Ovary (tissue), 9 donors: Measurements from ENCODE around the gene PCDHGA5. TPM values are rescaled to one million over a fixed set of nuclear protein-coding genes. Genes with fewer than 3 reads are reported as not detected.
"Not testable (repeated sequence)": the region's sequence is repeated elsewhere in the genome, so short reads cannot be mapped to it uniquely, and the experiment has no call there.

ENCODE experiments used
- DNase-seq, 5 donors: peaks; one replicate each; pipeline ENCODE4 v3.0.0-alpha.2; 2019 to 2020
- H3K27ac ChIP-seq, 2 donors: fragments of 200-600 bp; one replicate each; pipeline versions ENCODE4 v1.5.1 to v1.8.0; 2019 to 2022
- H3K27me3 ChIP-seq: fragments of 200-600 bp; one replicate; pipeline ENCODE4 v1.8.0; 2022
- H3K36me3 ChIP-seq: fragments of 200-600 bp; sonication (generic); one replicate; pipeline ENCODE4 v1.5.1; 2019
- H3K4me1 ChIP-seq: one replicate; pipeline ENCODE4 v1.8.1; 2013; ENCODE audit warnings: mild to moderate bottlenecking, moderate library complexity; ENCODE audit not compliant: insufficient read depth
- H3K4me3 ChIP-seq: fragments of 200-600 bp; sonication (generic); one replicate; pipeline ENCODE4 v1.5.1; 2017
- H3K9me3 ChIP-seq, 2 donors: fragments of 200-600 bp in 1 of 2; sonication (generic) in 1 of 2; one replicate each; pipeline versions ENCODE4 v1.5.1 to v1.8.1; 2013 to 2019; ENCODE audit warnings: mild to moderate bottlenecking in 1 of 2, moderate library complexity in 1 of 2
- EP300 ChIP-seq: sonication (generic); formaldehyde crosslinking; IDR thresholded peaks from one replicate; pipeline ENCODE4 v1.6.1; 2017; ENCODE audit warnings: antibody characterized with exemption
- POLR2A ChIP-seq: fragments of 450-650 bp; IDR thresholded peaks from one replicate; pipeline ENCODE4 v1.6.1; 2017; ENCODE audit warnings: antibody characterized with exemption, mild to moderate bottlenecking, moderate library complexity
- WGBS, 3 donors: extraction: QIAGEN DNeasy Blood & Tissue Kit in 1 of 3; methylation state at CpG; one replicate each; pipeline versions ENCODE4 v1.1.5 to v1.1.7; 2013 to 2017; 5-methylcytosine and 5-hydroxymethylcytosine counted together
- intact Hi-C, 4 donors: fragments of 100-400 bp; cut with DNase I; formaldehyde crosslinking; loops; one replicate each; pipeline versions ENCODE4 v1.11.0 to v1.15.1; 2022 to 2023
- polyA plus RNA-seq, 2 donors: library from polyadenylated mRNA; stranded (reverse); fragments of 200-250 nt in 1 of 2; fragments of 350-450 nt in 1 of 2; fragmentation: Illumina TruSeq in 1 of 2; extraction: RNeasy Lipid Tissue Mini Kit (QIAGEN cat#74804) in 1 of 2; gene quantifications; one replicate each; pipeline ENCODE4 v1.2.3, GENCODE V29; 2013 to 2014
- total RNA-seq, 7 donors: library from RNA; depleted of rRNA in 2 of 7; stranded (reverse); fragments of >200 nt in 2 of 7; fragmentation: NEBNext Ultra II Directional in 3 of 7; extraction: Animal tissue kit (Norgen Biotek cat#: 25700) in 3 of 7; gene quantifications; one replicate each; pipeline versions ENCODE4 v1.1.0 to v1.2.4, GENCODE V29; 2016 to 2023
- TF ChIP-seq, protein P1 (sequence below), 3 donors: fragments of 450-650 bp in 2 of 3; fragments of 200-600 bp in 1 of 3; IDR thresholded peaks; one replicate each; pipeline versions ENCODE4 v1.5.1 to v1.8.0; 2016 to 2022; ENCODE audit warnings: antibody characterized with exemption in 3 of 3, mild to moderate bottlenecking in 1 of 3
- donor health status: DM: no; HTN: no; CAD: no; lungs with moderate emphysema.
- donor health status: DM: no; HTN: no; CAD: no.
- donor health status: Bipolar disorder and iron deficiency.
- donor health status: DM: yes; HTN: yes; CAD: no.
- donor health status: DM: no; HTN: no; CAD: no.
- donor health status: DM: yes; HTN: yes; CAD: no.

PCDHGA5 gene
- total and polyA plus RNA-seq, 9 donors = 1.7 to 9.5 (median 4.5) TPM

DNA sequence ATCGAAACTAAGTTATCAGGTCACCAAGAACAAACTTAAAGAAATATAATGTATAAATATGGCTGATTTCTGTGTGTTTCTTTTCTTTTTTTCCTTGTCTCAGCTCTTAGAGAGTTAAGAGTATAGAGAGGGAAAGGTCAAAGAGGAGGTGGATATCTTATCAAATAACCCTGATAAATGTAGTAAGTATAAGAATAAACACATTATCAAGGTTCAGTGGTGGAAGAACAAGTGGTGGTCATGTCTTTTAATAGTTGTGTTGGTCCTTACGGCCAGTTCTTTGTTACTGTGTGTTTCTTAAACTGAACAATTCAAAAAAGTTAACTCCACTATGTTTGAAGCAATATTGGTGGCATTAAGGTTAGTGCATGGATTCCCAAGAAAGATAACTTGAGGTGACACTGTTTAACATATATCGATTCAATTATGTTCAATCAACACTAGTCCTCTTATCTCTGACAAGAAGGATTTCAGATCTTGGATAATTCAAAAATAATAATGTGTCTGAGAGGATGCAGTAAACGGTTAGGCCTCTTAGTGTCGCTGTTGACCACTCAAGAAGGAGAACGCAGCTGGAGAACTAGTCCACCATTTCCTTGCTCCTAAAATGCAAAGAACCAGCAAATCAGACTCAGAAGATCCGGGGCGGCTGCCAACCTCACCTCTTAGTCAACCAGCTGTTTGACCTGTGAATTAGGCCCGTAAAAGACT lies 20.6 kb upstream of the PCDHGA5 start, which contains the start of gene PCDHGA3:
Gene PCDHGA3, plus strand, starts transcription at position 588 of the 711 bp plus-strand sequence. CDS start 205 bp downstream, outside the sequence.
- peaks cover 16 to 49% of the 10 kb centered on the region in 2 donors for H3K9me3 ChIP-seq
- intact Hi-C loops = no loop called here
- DNase-seq = no peak
- no peaks in the 10 kb centered on the region for H3K36me3 ChIP-seq
- TF ChIP-seq EP300 (no peak), POLR2A (no peak)
- TF ChIP-seq, protein P1, sequence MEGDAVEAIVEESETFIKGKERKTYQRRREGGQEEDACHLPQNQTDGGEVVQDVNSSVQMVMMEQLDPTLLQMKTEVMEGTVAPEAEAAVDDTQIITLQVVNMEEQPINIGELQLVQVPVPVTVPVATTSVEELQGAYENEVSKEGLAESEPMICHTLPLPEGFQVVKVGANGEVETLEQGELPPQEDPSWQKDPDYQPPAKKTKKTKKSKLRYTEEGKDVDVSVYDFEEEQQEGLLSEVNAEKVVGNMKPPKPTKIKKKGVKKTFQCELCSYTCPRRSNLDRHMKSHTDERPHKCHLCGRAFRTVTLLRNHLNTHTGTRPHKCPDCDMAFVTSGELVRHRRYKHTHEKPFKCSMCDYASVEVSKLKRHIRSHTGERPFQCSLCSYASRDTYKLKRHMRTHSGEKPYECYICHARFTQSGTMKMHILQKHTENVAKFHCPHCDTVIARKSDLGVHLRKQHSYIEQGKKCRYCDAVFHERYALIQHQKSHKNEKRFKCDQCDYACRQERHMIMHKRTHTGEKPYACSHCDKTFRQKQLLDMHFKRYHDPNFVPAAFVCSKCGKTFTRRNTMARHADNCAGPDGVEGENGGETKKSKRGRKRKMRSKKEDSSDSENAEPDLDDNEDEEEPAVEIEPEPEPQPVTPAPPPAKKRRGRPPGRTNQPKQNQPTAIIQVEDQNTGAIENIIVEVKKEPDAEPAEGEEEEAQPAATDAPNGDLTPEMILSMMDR (IDR thresholded peaks at IDR 0.05) = no peak
- no peaks in the 10 kb centered on the region for H3K4me1 ChIP-seq
- no peak within 1 kb of the TSS for H3K27ac ChIP-seq
- H3K4me3 ChIP-seq = peak within 1 kb of the TSS; percentile 8
- 23 to 26% (median 24%) methylated on average over 9 of the region's 9 CpGs for WGBS, 3 donors
- no peaks in the 10 kb centered on the region for H3K27me3 ChIP-seq

DNA sequence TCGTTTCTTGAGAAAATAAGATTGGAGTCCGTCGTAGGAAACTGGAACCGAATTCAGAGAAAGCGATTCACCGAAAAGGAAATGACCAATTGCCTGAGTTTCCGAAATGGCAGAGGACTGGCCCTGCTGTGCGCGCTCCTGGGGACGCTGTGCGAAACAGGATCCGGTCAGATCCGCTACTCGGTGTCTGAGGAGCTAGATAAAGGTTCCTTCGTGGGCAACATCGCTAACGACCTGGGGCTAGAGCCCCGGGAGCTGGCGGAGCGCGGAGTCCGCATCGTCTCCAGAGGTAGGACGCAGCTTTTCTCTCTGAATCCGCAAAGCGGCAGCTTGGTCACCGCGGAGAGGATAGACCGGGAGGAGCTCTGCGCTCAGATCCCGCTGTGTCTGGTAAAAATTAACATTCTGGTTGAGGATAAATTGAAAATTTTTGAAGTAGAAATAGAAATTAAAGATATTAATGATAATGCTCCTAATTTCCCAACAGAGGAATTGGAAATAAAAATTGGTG lies 20.0 kb upstream of the PCDHGA5 start:
- intact Hi-C loops = no loop called here
- H3K36me3 ChIP-seq = no peaks in the 10 kb centered on the region
- H3K27me3 ChIP-seq = no peaks in the 10 kb centered on the region
- no peaks in the 10 kb centered on the region for H3K4me1 ChIP-seq
- peak overlapping the region; percentile 8 for H3K4me3 ChIP-seq
- no peak for TF ChIP-seq EP300
- no peak for TF ChIP-seq POLR2A
- TF ChIP-seq, protein P1 (IDR thresholded peaks at IDR 0.05) = no peak
- no peak overlapping the region for H3K27ac ChIP-seq
- no peak for DNase-seq
- H3K9me3 ChIP-seq = peaks cover 14 to 45% of the 10 kb centered on the region in 2 donors
- WGBS, 3 donors = 17 to 27% (median 22%) methylated on average over 31 of the region's 31 CpGs

DNA sequence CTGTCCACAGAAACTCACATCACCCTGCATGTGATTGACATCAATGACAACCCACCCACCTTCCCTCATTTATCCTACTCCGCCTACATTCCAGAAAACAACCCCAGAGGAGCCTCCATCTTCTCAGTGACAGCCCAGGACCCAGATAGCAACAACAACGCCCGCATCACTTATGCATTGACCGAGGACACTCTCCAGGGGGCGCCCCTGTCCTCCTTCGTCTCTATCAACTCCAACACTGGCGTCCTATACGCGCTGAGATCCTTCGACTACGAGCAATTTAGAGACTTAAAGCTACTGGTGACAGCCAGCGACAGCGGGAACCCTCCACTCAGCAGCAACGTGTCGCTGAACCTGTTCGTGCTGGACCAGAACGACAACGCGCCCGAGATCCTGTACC lies 18.6 kb upstream of the PCDHGA5 start:
- H3K9me3 ChIP-seq = peaks cover 12 to 40% of the 10 kb centered on the region in 2 donors
- no peak overlapping the region for H3K4me3 ChIP-seq
- H3K4me1 ChIP-seq = no peaks in the 10 kb centered on the region
- intact Hi-C loops = no loop called here
- H3K36me3 ChIP-seq = no peaks in the 10 kb centered on the region
- WGBS, 3 donors = 25 to 50% (median 31%) methylated on average over 20 of the region's 20 CpGs
- TF ChIP-seq EP300 = no peak
- DNase-seq = no peak
- no peak overlapping the region for H3K27ac ChIP-seq
- H3K27me3 ChIP-seq = no peaks in the 10 kb centered on the region

DNA sequence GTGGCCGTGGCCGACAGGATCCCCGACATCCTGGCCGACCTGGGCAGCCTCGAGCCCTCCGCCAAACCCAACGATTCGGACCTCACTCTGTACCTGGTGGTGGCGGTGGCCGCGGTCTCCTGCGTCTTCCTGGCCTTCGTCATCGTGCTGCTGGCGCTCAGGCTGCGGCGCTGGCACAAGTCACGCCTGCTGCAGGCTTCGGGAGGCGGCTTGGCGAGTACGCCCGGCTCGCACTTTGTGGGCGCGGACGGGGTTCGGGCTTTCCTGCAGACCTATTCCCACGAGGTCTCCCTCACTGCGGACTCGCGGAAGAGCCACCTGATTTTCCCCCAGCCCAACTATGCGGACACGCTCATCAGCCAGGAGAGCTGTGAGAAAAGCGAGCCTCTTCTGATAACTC lies 17.9 kb upstream of the PCDHGA5 start:
- H3K36me3 ChIP-seq, H3K4me3 ChIP-seq, intact Hi-C loops, DNase-seq, H3K27me3 ChIP-seq, H3K27ac ChIP-seq, H3K4me1 ChIP-seq: not testable (repeated sequence)
- WGBS, 3 donors = 40 to 64% (median 43%) methylated on average over 21 to 29 of the region's 35 CpGs
- H3K9me3 ChIP-seq = peaks cover 12 to 40% of the 10 kb centered on the region in 2 donors

DNA sequence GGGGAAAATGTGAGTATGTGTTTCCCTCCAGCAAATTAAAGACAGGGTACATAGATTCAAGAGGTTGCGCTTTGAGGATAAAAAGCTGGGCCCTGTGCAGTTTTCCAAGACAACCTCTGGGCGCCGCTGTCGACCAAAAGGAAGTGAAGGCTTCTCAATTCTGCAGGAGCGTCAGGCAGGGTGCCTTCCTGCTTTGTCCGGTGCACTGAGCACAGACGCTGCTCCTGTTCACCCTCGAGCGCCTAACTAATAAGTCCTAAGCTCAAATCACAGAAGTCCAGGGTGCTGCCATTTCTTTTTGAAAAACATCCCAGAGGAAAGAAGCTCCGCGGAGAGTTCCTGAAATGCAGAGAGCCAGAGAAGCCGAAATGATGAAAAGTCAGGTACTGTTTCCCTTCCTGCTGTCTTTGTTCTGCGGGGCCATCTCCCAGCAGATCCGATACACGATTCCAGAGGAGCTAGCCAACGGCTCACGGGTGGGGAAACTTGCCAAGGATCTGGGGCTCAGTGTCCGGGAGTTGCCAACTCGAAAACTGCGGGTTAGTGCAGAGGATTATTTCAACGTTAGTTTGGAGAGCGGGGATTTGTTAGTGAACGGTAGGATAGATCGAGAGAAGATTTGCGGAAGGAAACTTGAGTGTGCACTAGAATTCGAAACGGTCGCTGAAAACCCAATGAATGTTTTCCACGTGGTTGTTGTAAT lies 13.9 kb upstream of the PCDHGA5 start, which contains the start of gene PCDHGB1:
Gene PCDHGB1, plus strand, starts transcription at position 183 of the 703 bp plus-strand sequence. Its CDS starts 162 bp downstream, at position 345.
- 19 to 27% (median 22%) methylated on average over 29 of the region's 29 CpGs for WGBS, 3 donors
- Histone ChIP-seq H3K27ac (no peak within 1 kb of the TSS), H3K9me3 (peaks cover 5 to 37% of the 10 kb centered on the region in 2 donors), H3K4me1 (no peaks in the 10 kb centered on the region), H3K36me3 (no peaks in the 10 kb centered on the region), H3K27me3 (no peaks in the 10 kb centered on the region), H3K4me3 (peak within 1 kb of the TSS; percentile 9)
- DNase-seq = peak in 2 of 5 donors; percentile 42 to 49
- TF ChIP-seq, protein P1 (IDR thresholded peaks at IDR 0.05) = no peak
- no peak for TF ChIP-seq POLR2A
- no peak for TF ChIP-seq EP300
- intact Hi-C loops = no loop called here
